Mesendoderm (in vitro differentiated cells): ENCODE data around the gene BRAF.
A peak's percentile ranks its signal among the peaks of the same experiment; 100 is the strongest.
"Not testable (repeated sequence)": the region's sequence is repeated elsewhere in the genome, so short reads cannot be mapped to it uniquely, and the experiment has no call there.

Source experiments
- DNase-seq: peaks from one replicate; pipeline ENCODE4 v3.0.0; 2013
- H2AK5ac ChIP-seq: 2 replicates; pipeline ENCODE4 v1.6.1; 2013; ENCODE audit warnings: low read length, inconsistent platforms
- H2BK120ac ChIP-seq: 2 replicates; pipeline ENCODE4 v1.6.1; 2013; ENCODE audit warnings: low read depth, mild to moderate bottlenecking, low read length, moderate library complexity, mixed read lengths
- H2BK15ac ChIP-seq: replicated peaks from 2 replicates; pipeline ENCODE4 v1.6.1; 2013; ENCODE audit warnings: low read depth, mild to moderate bottlenecking, moderate library complexity
- H2BK5ac ChIP-seq: 2 replicates; pipeline ENCODE4 v1.6.1; 2013; ENCODE audit warnings: low read length, inconsistent platforms
- H3K18ac ChIP-seq: 2 replicates; pipeline ENCODE4 v1.6.1; 2013; ENCODE audit warnings: mild to moderate bottlenecking, low read length, mixed read lengths
- H3K23ac ChIP-seq: one replicate; pipeline ENCODE4 v1.6.1; 2013; ENCODE audit warnings: low read length
- H3K27ac ChIP-seq: 2 replicates; pipeline ENCODE4 v1.5.1; 2013; ENCODE audit warnings: low read depth, mild to moderate bottlenecking, inconsistent platforms, low read length, moderate library complexity
- H3K27me3 ChIP-seq: 2 replicates; pipeline ENCODE4 v1.6.1; 2013; ENCODE audit warnings: low read length, control low read depth, mild to moderate bottlenecking, inconsistent platforms; ENCODE audit not compliant: insufficient read depth, poor library complexity
- H3K36me3 ChIP-seq: 2 replicates; pipeline ENCODE4 v1.6.1; 2013; ENCODE audit warnings: low read length, inconsistent platforms; ENCODE audit not compliant: control insufficient read depth, insufficient read depth
- H3K4ac ChIP-seq: one replicate; pipeline ENCODE4 v1.6.1; 2013; ENCODE audit warnings: low read depth, mild to moderate bottlenecking, low read length, moderate library complexity
- H3K4me1 ChIP-seq: 2 replicates; pipeline ENCODE4 v1.6.1; 2013; ENCODE audit warnings: low read depth, low read length, inconsistent platforms; ENCODE audit not compliant: control insufficient read depth
- H3K4me2 ChIP-seq: 2 replicates; pipeline ENCODE4 v1.6.1; 2013; ENCODE audit warnings: low read length
- H3K4me3 ChIP-seq: 2 replicates; pipeline ENCODE4 v1.5.1; 2013; ENCODE audit warnings: mild to moderate bottlenecking, low read length
- H3K56ac ChIP-seq: one replicate; pipeline ENCODE4 v1.6.1; 2013; ENCODE audit warnings: low read length
- H3K79me1 ChIP-seq: 2 replicates; pipeline ENCODE4 v1.6.1; 2013; ENCODE audit warnings: low read length, inconsistent platforms
- H3K79me2 ChIP-seq: 2 replicates; pipeline ENCODE4 v1.6.1; 2013; ENCODE audit warnings: mild to moderate bottlenecking, low read length; ENCODE audit not compliant: control insufficient read depth, insufficient read depth
- H3K9ac ChIP-seq: 2 replicates; pipeline ENCODE4 v1.6.1; 2013; ENCODE audit warnings: low read length, inconsistent platforms
- H4K5ac ChIP-seq: one replicate; pipeline ENCODE4 v1.6.1; 2013; ENCODE audit warnings: low read length
- H4K8ac ChIP-seq: one replicate; pipeline ENCODE4 v1.6.1; 2013; ENCODE audit warnings: low read depth, mild to moderate bottlenecking, control low read depth, low read length, moderate library complexity
- WGBS: extraction: QIAGEN DNeasy Blood & Tissue Kit; methylation state at CpG from one replicate; pipeline ENCODE4 v1.1.7; 2013; ENCODE audit warnings: low lambda C conversion rate, missing lambda C conversion rate; ENCODE audit not compliant: insufficient coverage; ENCODE audit errors: extremely low coverage; 5-methylcytosine and 5-hydroxymethylcytosine counted together

The BRAF gene

DNA sequence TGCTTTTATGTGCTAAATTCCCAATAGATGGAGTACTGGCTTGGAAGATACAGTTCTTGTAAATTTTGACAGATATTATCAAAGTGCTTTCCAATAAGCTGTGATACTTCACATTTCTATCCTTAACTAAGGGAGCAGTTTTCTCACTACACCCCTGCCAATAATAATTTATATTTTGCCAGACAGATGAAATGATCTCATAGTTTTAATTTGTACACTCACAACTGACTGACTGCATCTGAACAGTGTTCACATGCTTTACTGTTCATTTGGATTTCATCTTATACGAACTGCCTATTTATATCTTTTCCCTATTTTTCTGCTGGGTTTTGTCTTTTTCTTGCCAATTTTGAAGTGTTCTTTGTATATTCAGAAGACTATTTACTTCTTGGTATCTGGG, 96.0 kb downstream of the BRAF start:
- Histone ChIP-seq H2BK120ac (no peak overlapping the region), H2BK5ac (no peak overlapping the region), H3K4me1 (no peaks in the 10 kb centered on the region), H2AK5ac (no peak overlapping the region), H3K79me1 (no peaks in the 10 kb centered on the region), H3K23ac (no peak overlapping the region), H3K27ac (no peak overlapping the region), H3K4me2 (no peak overlapping the region), H3K18ac (no peak overlapping the region), H4K8ac (no peak overlapping the region), H3K4ac (no peak overlapping the region), H3K4me3 (no peak overlapping the region), H2BK15ac (no peak overlapping the region), H3K36me3 (no peaks in the 10 kb centered on the region), H3K9ac (no peak overlapping the region), H4K5ac (no peak overlapping the region), H3K79me2 (no peaks in the 10 kb centered on the region), H3K56ac (no peak overlapping the region), H3K27me3 (no peaks in the 10 kb centered on the region)
- DNase-seq: no peak
- no CpG with 5 or more reads among the region's 1 CpG for WGBS

DNA sequence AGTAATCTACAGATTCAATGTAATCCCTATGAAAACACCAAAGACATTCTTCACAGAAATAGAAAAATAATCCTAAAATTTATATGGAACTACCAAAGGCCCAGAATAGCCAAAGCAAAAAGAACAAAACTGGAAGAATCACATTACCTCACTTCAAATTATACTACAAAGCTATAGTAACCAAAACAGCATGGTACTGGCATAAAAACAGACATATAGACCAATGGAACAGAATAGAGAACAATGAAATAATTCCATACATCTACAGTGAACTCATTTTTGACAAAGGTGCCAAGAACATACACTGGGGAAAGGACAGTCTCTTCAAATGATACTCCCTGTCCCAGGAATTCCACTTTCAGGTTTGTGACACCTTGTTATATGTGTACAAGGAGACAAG, 107.3 kb downstream of the BRAF start:
- not testable (repeated sequence) for H3K4me1 ChIP-seq, H3K23ac ChIP-seq, H3K36me3 ChIP-seq

DNA sequence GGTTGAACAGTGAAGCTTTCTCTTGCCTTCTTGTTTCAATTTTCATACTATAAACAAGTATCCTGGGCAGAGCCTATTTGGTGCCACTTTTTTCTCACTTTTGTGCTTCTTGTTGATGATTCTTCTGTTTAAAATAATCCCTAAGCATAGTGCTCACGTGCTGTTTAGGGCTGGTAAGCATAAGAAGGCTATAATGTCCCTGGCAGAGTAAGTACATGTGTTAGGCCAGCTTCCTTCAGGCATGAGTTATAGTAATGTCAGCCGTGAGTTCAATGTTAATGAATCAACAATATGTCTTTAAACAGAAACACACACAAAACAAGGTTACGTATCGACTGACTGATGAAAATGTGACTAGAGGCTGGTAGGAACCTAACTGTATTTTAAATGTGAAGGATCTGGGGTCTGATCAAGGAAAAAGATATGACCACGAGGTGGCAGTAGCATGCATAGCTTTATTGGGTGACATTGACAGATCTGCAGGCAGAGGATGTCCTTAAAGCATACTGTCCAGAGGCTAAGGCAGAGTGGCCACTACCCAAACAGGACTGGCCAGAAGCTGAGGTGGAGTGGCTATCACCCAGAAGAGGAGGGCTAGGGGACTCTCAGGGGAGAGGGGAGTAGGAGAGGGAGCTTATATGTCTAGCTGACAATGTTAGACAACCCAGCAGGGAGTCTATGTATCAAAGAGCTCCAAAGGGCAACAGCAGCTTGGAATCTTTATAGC, 113.7 kb downstream of the BRAF start:
- no peak overlapping the region for H4K8ac ChIP-seq
- H4K5ac ChIP-seq: no peak overlapping the region
- H2BK15ac ChIP-seq: no peak overlapping the region
- H2BK5ac ChIP-seq: no peak overlapping the region
- H3K79me2 ChIP-seq: no peaks in the 10 kb centered on the region
- no peak overlapping the region for H3K23ac ChIP-seq
- no CpG with 5 or more reads among the region's 5 CpGs for WGBS
- H3K4me1 ChIP-seq: no peaks in the 10 kb centered on the region
- H3K27ac ChIP-seq: no peak overlapping the region
- no peak overlapping the region for H3K4me3 ChIP-seq
- H3K27me3 ChIP-seq: no peaks in the 10 kb centered on the region
- no peak overlapping the region for H3K4ac ChIP-seq
- no peak overlapping the region for H3K4me2 ChIP-seq
- no peak overlapping the region for H2AK5ac ChIP-seq
- no peak overlapping the region for H3K56ac ChIP-seq
- H3K36me3 ChIP-seq: no peaks in the 10 kb centered on the region
- H3K79me1 ChIP-seq: no peaks in the 10 kb centered on the region
- H3K18ac ChIP-seq: no peak overlapping the region
- DNase-seq: peak; percentile 78
- no peak overlapping the region for H2BK120ac ChIP-seq
- H3K9ac ChIP-seq: no peak overlapping the region

More for the DNA sequence above, 107.3 kb downstream of the BRAF start:
- H2BK5ac ChIP-seq, H3K18ac ChIP-seq, H3K4me3 ChIP-seq, H3K56ac ChIP-seq, H3K79me2 ChIP-seq, H2AK5ac ChIP-seq, DNase-seq, H3K79me1 ChIP-seq, H4K8ac ChIP-seq, H3K4me2 ChIP-seq, H2BK15ac ChIP-seq, H2BK120ac ChIP-seq, H3K9ac ChIP-seq, H3K4ac ChIP-seq, H3K27ac ChIP-seq, H4K5ac ChIP-seq, H3K27me3 ChIP-seq: not testable (repeated sequence)

DNA sequence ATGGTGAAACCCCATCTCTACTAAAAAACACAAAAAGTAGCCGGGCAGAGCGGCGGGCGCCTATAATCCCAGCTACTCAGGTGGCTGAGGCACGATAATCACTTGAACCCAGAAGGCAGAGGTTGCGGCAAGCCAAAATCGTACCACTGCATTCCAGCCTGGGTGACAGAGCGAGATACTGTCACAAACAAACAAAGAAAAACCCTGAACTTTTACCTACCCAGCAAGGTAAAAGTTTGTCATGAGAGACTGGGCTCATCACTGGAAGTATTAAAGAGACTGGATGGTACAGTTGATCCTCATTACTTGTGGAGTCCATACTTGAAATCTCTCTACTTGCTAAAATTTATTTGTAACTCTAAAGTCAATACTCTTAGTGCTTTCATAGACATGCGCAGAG, 114.3 kb downstream of the BRAF start:
- no peak for DNase-seq
- Histone ChIP-seq H3K4me2 (no peak overlapping the region), H4K8ac (no peak overlapping the region), H3K79me1 (no peaks in the 10 kb centered on the region), H3K27ac (no peak overlapping the region), H2AK5ac (no peak overlapping the region), H2BK5ac (no peak overlapping the region), H2BK120ac (no peak overlapping the region), H3K4ac (no peak overlapping the region), H3K4me1 (no peaks in the 10 kb centered on the region), H3K4me3 (no peak overlapping the region), H3K56ac (no peak overlapping the region), H3K23ac (no peak overlapping the region), H3K9ac (no peak overlapping the region), H3K27me3 (no peaks in the 10 kb centered on the region), H4K5ac (no peak overlapping the region), H2BK15ac (no peak overlapping the region), H3K36me3 (no peaks in the 10 kb centered on the region), H3K79me2 (no peaks in the 10 kb centered on the region), H3K18ac (no peak overlapping the region)
- WGBS: no CpG with 5 or more reads among the region's 9 CpGs

DNA sequence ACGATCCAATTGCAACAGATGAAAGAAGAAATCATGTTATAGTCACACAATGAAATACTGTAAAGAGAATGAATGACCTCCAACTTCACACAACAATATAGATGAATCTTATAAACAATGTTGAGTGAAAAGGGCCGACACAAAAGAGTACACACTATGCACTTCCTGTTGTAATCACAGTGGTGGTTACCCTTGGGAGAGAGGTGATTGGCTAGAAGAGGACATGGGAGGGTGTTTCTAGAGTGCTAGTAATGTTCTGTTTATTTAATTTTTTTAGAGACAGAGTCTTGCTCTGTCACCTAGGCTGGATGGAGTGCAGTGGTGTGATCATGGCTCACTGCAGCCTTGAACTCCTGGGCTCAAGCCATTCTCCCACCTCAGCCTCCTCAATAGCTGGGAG, 145.8 kb downstream of the BRAF start:
- H3K9ac ChIP-seq: no peak overlapping the region
- H3K56ac ChIP-seq: no peak overlapping the region
- no peak overlapping the region for H4K8ac ChIP-seq
- H3K36me3 ChIP-seq: peaks cover 1% of the 10 kb centered on the region
- no CpG with 5 or more reads among the region's 2 CpGs for WGBS
- no peak overlapping the region for H4K5ac ChIP-seq
- no peak overlapping the region for H3K23ac ChIP-seq
- no peak overlapping the region for H3K4ac ChIP-seq
- H3K4me1 ChIP-seq: no peaks in the 10 kb centered on the region
- H2BK15ac ChIP-seq: no peak overlapping the region
- no peak overlapping the region for H2AK5ac ChIP-seq
- no peaks in the 10 kb centered on the region for H3K79me2 ChIP-seq
- no peak overlapping the region for H3K4me2 ChIP-seq
- no peak for DNase-seq
- no peak overlapping the region for H2BK120ac ChIP-seq
- no peak overlapping the region for H3K27ac ChIP-seq
- no peaks in the 10 kb centered on the region for H3K27me3 ChIP-seq
- no peaks in the 10 kb centered on the region for H3K79me1 ChIP-seq
- no peak overlapping the region for H3K4me3 ChIP-seq
- H2BK5ac ChIP-seq: no peak overlapping the region
- H3K18ac ChIP-seq: no peak overlapping the region

DNA sequence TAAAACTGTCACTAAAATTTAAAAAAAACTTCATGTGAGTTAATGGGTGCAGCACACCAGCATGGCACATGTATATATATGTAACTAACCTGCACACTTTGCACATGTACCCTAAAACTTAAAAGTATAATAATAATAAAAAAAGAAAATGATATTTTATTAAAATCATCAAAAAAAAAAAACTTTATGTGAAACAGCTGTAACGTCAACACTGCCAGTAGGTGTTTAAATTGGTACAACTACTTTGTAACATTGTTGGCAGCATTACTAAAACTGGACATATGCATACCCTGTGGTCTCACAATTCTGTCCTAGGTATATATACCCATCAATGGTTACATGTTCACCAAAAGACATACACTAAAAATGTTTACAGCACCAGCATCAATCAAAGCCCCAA, 146.2 kb downstream of the BRAF start:
- no CpG with 5 or more reads among the region's 1 CpG for WGBS
- Histone ChIP-seq H3K79me2 (no peaks in the 10 kb centered on the region), H3K36me3 (peaks cover 1% of the 10 kb centered on the region)

More for the DNA sequence above, 146.2 kb downstream of the BRAF start:
- no peak overlapping the region for H4K8ac ChIP-seq
- H2BK120ac ChIP-seq: no peak overlapping the region
- H3K4me2 ChIP-seq: no peak overlapping the region
- no peak overlapping the region for H3K18ac ChIP-seq
- no peak overlapping the region for H3K4me3 ChIP-seq
- no peak overlapping the region for H3K9ac ChIP-seq
- no peak overlapping the region for H3K56ac ChIP-seq
- DNase-seq: no peak
- no peak overlapping the region for H2BK5ac ChIP-seq
- no peaks in the 10 kb centered on the region for H3K79me1 ChIP-seq
- no peak overlapping the region for H3K23ac ChIP-seq
- no peak overlapping the region for H2BK15ac ChIP-seq
- H4K5ac ChIP-seq: no peak overlapping the region
- H2AK5ac ChIP-seq: no peak overlapping the region
- H3K27ac ChIP-seq: no peak overlapping the region
- H3K4me1 ChIP-seq: no peaks in the 10 kb centered on the region
- no peak overlapping the region for H3K4ac ChIP-seq
- no peaks in the 10 kb centered on the region for H3K27me3 ChIP-seq
